LNCAP (cell line): ENCODE measurements around the gene SLC12A1.

ENCODE experiments used
- CTCF ChIP-seq: fragments of 450-650 bp; IDR thresholded peaks from 2 replicates; pipeline ENCODE4 v1.5.1; 2017; ENCODE audit warnings: mild to moderate bottlenecking

The SLC12A1 gene

GRCh38 chr15:48244921-48245320 is 38.8 kb downstream of the SLC12A1 start:
- TF ChIP-seq CTCF: no peak

GRCh38 chr15:48248414-48248813 is 42.3 kb downstream of the SLC12A1 start:
- no peak for TF ChIP-seq CTCF

- TF ChIP-seq CTCF: peak; percentile 70
Measured at GRCh38 chr15:48250640-48251076, 44.6 kb downstream of the SLC12A1 start.

GRCh38 chr15:48253172-48253571 is 47.1 kb downstream of the SLC12A1 start:
- TF ChIP-seq CTCF: no peak

- TF ChIP-seq CTCF: no peak
Measured at GRCh38 chr15:48265135-48265534, 59.0 kb downstream of the SLC12A1 start.

GRCh38 chr15:48266024-48266689 is 60.1 kb downstream of the SLC12A1 start:
- no peak for TF ChIP-seq CTCF

GRCh38 chr15:48267766-48268165 is 61.7 kb downstream of the SLC12A1 start:
- no peak for TF ChIP-seq CTCF

GRCh38 chr15:48273049-48273448 is 66.9 kb downstream of the SLC12A1 start:
- no peak for TF ChIP-seq CTCF
